Stimulated activated naive CD8-positive, alpha-beta T cell treated with anti-CD3 and anti-CD28 coated beads, Interleukin-15, amount 100 ng/mL, for 72 hours (primary cell): Measurements from ENCODE around the gene RASGRP2.

Source experiments
- ATAC-seq: fragments of 150-1000 bp; cut with Tn5 transposase; 2 replicates; pipeline ENCODE4 v1.10.0; 2021; ENCODE audit warnings: mild to moderate bottlenecking, moderate library complexity
- DNase-seq, 2 donors: peaks; one replicate each; pipeline ENCODE4 v3.0.0; 2021 to 2022
- H3K27ac Mint-ChIP-seq, 2 donors: one replicate each; pipeline ENCODE4 v1.8.0; 2022; ENCODE audit warnings: mild to moderate bottlenecking in 2 of 2, mixed read lengths in 2 of 2, moderate library complexity in 2 of 2
- H3K27me3 Mint-ChIP-seq: one replicate; pipeline ENCODE4 v1.8.0; 2022; ENCODE audit warnings: mixed read lengths
- H3K4me1 Mint-ChIP-seq: one replicate; pipeline ENCODE4 v1.8.0; 2022; ENCODE audit warnings: mild to moderate bottlenecking, mixed read lengths
- H3K4me3 Mint-ChIP-seq, 2 donors: one replicate each; pipeline ENCODE4 v1.8.0; 2022; ENCODE audit warnings: mild to moderate bottlenecking in 2 of 2, mixed read lengths in 2 of 2, moderate library complexity in 1 of 2
- H3K9me3 Mint-ChIP-seq, 2 donors: one replicate each; pipeline ENCODE4 v1.8.0; 2022; ENCODE audit warnings: mixed read lengths in 2 of 2

RASGRP2 gene

GRCh38 chr11:64754124-64754918, 10.4 kb upstream of the RASGRP2 start:
- no peak for ATAC-seq
- no peak overlapping the region for H3K4me3 Mint-ChIP-seq
- H3K9me3 Mint-ChIP-seq, result no peaks in the 10 kb centered on the region
- no peak for DNase-seq
- H3K27ac Mint-ChIP-seq, result peak overlapping the region in 1 of 2 donors; percentile 59
- H3K27me3 Mint-ChIP-seq, result no peaks in the 10 kb centered on the region
- H3K4me1 Mint-ChIP-seq, result peaks cover 61% of the 10 kb centered on the region

- Mint-ChIP-seq H3K27me3 (no peaks in the 10 kb centered on the region), H3K9me3 (no peaks in the 10 kb centered on the region), H3K4me1 (peaks cover 54% of the 10 kb centered on the region), H3K27ac (peak overlapping the region in 1 of 2 donors; percentile 59), H3K4me3 (no peak overlapping the region)
- DNase-seq (no peak), ATAC-seq (peak; percentile 18)
Measured at GRCh38 chr11:64753380-64754123, 9.6 kb upstream of the RASGRP2 start.

GRCh38 chr11:64753019-64753379, 9.1 kb upstream of the RASGRP2 start:
- Mint-ChIP-seq H3K4me1 (peaks cover 48% of the 10 kb centered on the region), H3K27me3 (no peaks in the 10 kb centered on the region), H3K9me3 (no peaks in the 10 kb centered on the region), H3K4me3 (no peak overlapping the region), H3K27ac (peak overlapping the region in 1 of 2 donors; percentile 75)
- DNase-seq (no peak), ATAC-seq (peak; percentile 11)

GRCh38 chr11:64752175-64752970, 8.4 kb upstream of the RASGRP2 start:
- Mint-ChIP-seq H3K4me3 (no peak overlapping the region), H3K27ac (peak overlapping the region in 1 of 2 donors; percentile 75), H3K4me1 (peaks cover 43% of the 10 kb centered on the region), H3K9me3 (no peaks in the 10 kb centered on the region), H3K27me3 (no peaks in the 10 kb centered on the region)
- DNase-seq (no peak), ATAC-seq (no peak)

- peak overlapping the region in 1 of 2 donors; percentile 46 for H3K27ac Mint-ChIP-seq
- DNase-seq, result no peak
Measured at GRCh38 chr11:64751580-64751979, 7.6 kb upstream of the RASGRP2 start.

GRCh38 chr11:64751136-64751535, 7.2 kb upstream of the RASGRP2 start:
- Mint-ChIP-seq H3K27me3 (no peaks in the 10 kb centered on the region), H3K27ac (peak overlapping the region in 1 of 2 donors; percentile 10), H3K4me3 (no peak overlapping the region), H3K4me1 (peaks cover 46% of the 10 kb centered on the region), H3K9me3 (no peaks in the 10 kb centered on the region)
- DNase-seq, result no peak
- ATAC-seq, result no peak

More at GRCh38 chr11:64751580-64751979, 7.6 kb upstream of the RASGRP2 start:
- H3K4me1 Mint-ChIP-seq, result peaks cover 41% of the 10 kb centered on the region
- no peak overlapping the region for H3K4me3 Mint-ChIP-seq
- ATAC-seq, result no peak
- no peaks in the 10 kb centered on the region for H3K27me3 Mint-ChIP-seq
- H3K9me3 Mint-ChIP-seq, result no peaks in the 10 kb centered on the region

- Mint-ChIP-seq H3K27ac (peak overlapping the region in 1 of 2 donors; percentile 88), H3K4me3 (no peak overlapping the region), H3K4me1 (peaks cover 52% of the 10 kb centered on the region), H3K27me3 (no peaks in the 10 kb centered on the region), H3K9me3 (no peaks in the 10 kb centered on the region)
- no peak for DNase-seq
- ATAC-seq, result no peak
Measured at GRCh38 chr11:64750361-64751054, 6.6 kb upstream of the RASGRP2 start.

- H3K27me3 Mint-ChIP-seq, result no peaks in the 10 kb centered on the region
- no peak overlapping the region for H3K27ac Mint-ChIP-seq
- peaks cover 53% of the 10 kb centered on the region for H3K4me1 Mint-ChIP-seq
- DNase-seq (no peak), ATAC-seq (no peak)
- H3K4me3 Mint-ChIP-seq, result no peak overlapping the region
- H3K9me3 Mint-ChIP-seq, result no peaks in the 10 kb centered on the region
Measured at GRCh38 chr11:64747961-64748665, 4.2 kb upstream of the RASGRP2 start.

GRCh38 chr11:64746486-64746885, 2.5 kb upstream of the RASGRP2 start:
- ATAC-seq, result no peak
- H3K27ac Mint-ChIP-seq, result peak overlapping the region in 1 of 2 donors; percentile 51
- no peak for DNase-seq
- no peaks in the 10 kb centered on the region for H3K27me3 Mint-ChIP-seq
- H3K9me3 Mint-ChIP-seq, result no peaks in the 10 kb centered on the region
- peaks cover 49% of the 10 kb centered on the region for H3K4me1 Mint-ChIP-seq
- H3K4me3 Mint-ChIP-seq, result peak overlapping the region in 1 of 2 donors; percentile 12

GRCh38 chr11:64745521-64746328, 1.8 kb upstream of the RASGRP2 start:
- no peaks in the 10 kb centered on the region for H3K27me3 Mint-ChIP-seq
- H3K27ac Mint-ChIP-seq, result peak overlapping the region; percentile 45 to 97
- DNase-seq (peak; percentile 77 to 85), ATAC-seq (peak; percentile 62)
- H3K9me3 Mint-ChIP-seq, result no peaks in the 10 kb centered on the region
- H3K4me3 Mint-ChIP-seq, result peak overlapping the region; percentile 90 to 93
- peaks cover 52% of the 10 kb centered on the region for H3K4me1 Mint-ChIP-seq

GRCh38 chr11:64745189-64745520, 1.2 kb upstream of the RASGRP2 start:
- DNase-seq (peak; percentile 57 to 87), ATAC-seq (peak; percentile 55)
- peaks cover 52% of the 10 kb centered on the region for H3K4me1 Mint-ChIP-seq
- H3K4me3 Mint-ChIP-seq, result peak overlapping the region; percentile 90 to 93
- no peaks in the 10 kb centered on the region for H3K27me3 Mint-ChIP-seq
- peak overlapping the region; percentile 45 to 97 for H3K27ac Mint-ChIP-seq
- H3K9me3 Mint-ChIP-seq, result no peaks in the 10 kb centered on the region

GRCh38 chr11:64744544-64745188, 724 bp upstream of the RASGRP2 start:
- peak in 1 of 2 donors; percentile 52 for DNase-seq
- Mint-ChIP-seq H3K27me3 (no peaks in the 10 kb centered on the region), H3K27ac (no peak overlapping the region), H3K4me1 (peaks cover 54% of the 10 kb centered on the region), H3K9me3 (no peaks in the 10 kb centered on the region), H3K4me3 (peak overlapping the region; percentile 92 to 93)
- peak; percentile 2 for ATAC-seq

- Mint-ChIP-seq H3K27ac (no peak overlapping the region), H3K4me3 (peak overlapping the region; percentile 84 to 92), H3K27me3 (no peaks in the 10 kb centered on the region), H3K4me1 (peaks cover 58% of the 10 kb centered on the region), H3K9me3 (no peaks in the 10 kb centered on the region)
- ATAC-seq (peak; percentile 30), DNase-seq (peak; percentile 77 to 87)
Measured at GRCh38 chr11:64742889-64743590, 902 bp downstream of the RASGRP2 start.
